ENCODE data around the gene ABHD16A.
A peak's percentile ranks its signal among the peaks of the same experiment; 100 is the strongest.

The ABHD16A gene

DNA sequence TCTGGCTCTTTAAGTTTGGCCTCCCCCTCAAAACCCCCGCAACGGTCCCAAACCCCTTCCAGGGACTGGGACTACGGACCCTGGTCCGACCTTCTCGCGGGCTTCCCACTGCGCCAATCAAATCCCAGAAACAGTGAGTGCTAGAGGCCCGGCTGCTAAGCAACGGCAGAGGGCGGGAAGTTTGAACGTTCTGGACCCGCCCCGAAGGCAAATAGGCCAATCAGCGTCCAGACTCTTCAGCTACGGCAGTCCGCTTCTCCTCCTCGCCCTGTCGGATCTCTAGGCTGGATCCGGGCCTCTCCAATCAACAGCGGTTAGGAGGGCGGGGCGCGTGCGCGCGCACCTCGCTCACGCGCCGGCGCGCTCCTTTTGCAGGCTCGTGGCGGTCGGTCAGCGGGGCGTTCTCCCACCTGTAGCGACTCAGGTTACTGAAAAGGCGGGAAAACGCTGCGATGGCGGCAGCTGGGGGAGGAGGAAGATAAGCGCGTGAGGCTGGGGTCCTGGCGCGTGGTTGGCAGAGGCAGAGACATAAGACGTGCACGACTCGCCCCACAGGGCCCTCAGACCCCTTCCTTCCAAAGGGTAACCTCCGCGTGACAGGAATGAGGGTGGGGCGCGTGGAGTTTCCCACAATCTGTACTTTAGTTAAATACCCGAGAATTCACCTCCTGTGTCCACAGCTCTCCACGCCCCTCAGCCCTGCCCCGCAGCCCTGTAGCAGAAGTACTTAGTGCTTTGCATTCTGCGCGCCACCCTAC is 36.7 kb upstream of the ABHD16A start, which contains the start of gene MSH5:
Gene MSH5 (plus strand): TSS at position 367 of the 758 bp plus-strand sequence. CDS start 462 bp downstream, outside the sequence.
- H3K4me1 ChIP-seq (ENCODE audit: low read depth, poor library complexity, severe bottlenecking): peaks cover 41% of the 10 kb centered on the region
- peaks cover 35% of the 10 kb centered on the region for H3K79me2 ChIP-seq (ENCODE audit: insufficient read depth, low read depth)
- no peak for TF ChIP-seq CTCF (conservative IDR thresholded peaks at IDR 0.05; ENCODE audit: low read depth, low read length)
- peak within 1 kb of the TSS; percentile 60 for H2AFZ ChIP-seq (ENCODE audit: low read depth)
- peak within 1 kb of the TSS; percentile 100 for H3K9ac ChIP-seq
- no peaks in the 10 kb centered on the region for H3K36me3 ChIP-seq (ENCODE audit: insufficient read depth)
- H4K20me1 ChIP-seq (ENCODE audit: insufficient read depth): no peaks in the 10 kb centered on the region
- H3K27ac ChIP-seq: peak within 1 kb of the TSS; percentile 100
- H3K27me3 ChIP-seq (ENCODE audit: insufficient read depth, low read depth): no peaks in the 10 kb centered on the region
- H3K4me2 ChIP-seq: peak within 1 kb of the TSS; percentile 100
- H3K4me3 ChIP-seq (IDR thresholded peaks at IDR 0.05; ENCODE audit: insufficient read depth, low read depth, low read length): no peak within 1 kb of the TSS

DNA sequence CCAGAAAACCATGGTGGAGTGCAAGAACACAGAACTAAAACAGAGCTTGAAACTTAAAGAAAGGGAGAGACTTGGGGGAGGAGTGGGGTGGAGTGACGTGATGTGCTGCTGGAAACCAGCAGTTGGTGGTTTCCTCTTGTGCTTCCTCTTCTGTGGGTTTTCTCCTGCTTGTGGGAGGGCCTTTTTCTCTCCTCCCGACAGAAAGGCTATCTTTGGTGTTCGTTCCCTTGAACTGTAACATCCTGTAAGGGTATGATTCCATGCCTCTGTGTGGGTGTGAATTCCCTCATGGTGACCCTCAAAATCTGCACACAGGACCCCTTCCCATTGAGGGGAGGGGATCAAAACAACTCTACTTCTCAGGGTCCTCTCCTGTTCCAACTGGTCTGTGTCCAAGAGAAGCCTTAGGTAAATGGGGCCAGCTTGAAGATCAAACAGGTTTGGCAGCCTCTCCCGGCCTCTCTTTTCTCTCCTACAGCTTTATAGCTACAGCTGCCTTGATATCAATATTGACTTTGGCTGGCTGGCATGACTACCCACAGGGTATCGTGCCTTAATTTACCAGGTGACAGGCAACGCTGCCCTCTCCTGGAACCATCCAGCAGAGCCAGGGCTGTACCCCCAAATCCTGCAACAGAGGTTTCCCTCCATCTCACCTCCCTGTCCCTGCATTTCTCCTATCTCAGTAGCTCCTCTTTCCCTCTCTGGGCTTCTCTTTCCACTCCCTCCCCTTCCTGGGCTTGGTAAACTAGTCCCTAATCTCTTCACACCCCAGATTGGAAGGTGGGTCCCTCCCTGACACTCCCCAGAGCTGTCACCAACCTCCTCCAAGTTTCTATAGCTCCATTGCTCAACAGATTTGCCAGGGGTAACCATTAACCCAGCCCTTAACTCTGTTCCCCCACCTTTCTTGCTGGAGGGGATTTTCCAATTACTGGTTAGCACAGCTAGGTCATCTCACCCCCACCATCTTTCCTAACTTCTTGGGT is 35.2 kb upstream of the ABHD16A start:
- Histone ChIP-seq H3K4me3 (IDR thresholded peaks at IDR 0.05; ENCODE audit: insufficient read depth, low read depth, low read length) (no peak overlapping the region), H2AFZ (ENCODE audit: low read depth) (peak overlapping the region; percentile 36; the same call in 1 of the 2 replicates), H3K27ac (peak overlapping the region; percentile 100), H3K27me3 (ENCODE audit: insufficient read depth, low read depth) (no peaks in the 10 kb centered on the region), H4K20me1 (ENCODE audit: insufficient read depth) (no peaks in the 10 kb centered on the region), H3K4me2 (peak overlapping the region; percentile 100), H3K79me2 (ENCODE audit: insufficient read depth, low read depth) (peaks cover 50% of the 10 kb centered on the region), H3K9ac (peak overlapping the region; percentile 81), H3K4me1 (ENCODE audit: low read depth, poor library complexity, severe bottlenecking) (peaks cover 51% of the 10 kb centered on the region), H3K36me3 (ENCODE audit: insufficient read depth) (no peaks in the 10 kb centered on the region)
- 0 out of 2 replicates have a peak, but pooled peaks have one; percentile 18 for TF ChIP-seq CTCF (conservative IDR thresholded peaks at IDR 0.05; ENCODE audit: low read depth, low read length)

DNA sequence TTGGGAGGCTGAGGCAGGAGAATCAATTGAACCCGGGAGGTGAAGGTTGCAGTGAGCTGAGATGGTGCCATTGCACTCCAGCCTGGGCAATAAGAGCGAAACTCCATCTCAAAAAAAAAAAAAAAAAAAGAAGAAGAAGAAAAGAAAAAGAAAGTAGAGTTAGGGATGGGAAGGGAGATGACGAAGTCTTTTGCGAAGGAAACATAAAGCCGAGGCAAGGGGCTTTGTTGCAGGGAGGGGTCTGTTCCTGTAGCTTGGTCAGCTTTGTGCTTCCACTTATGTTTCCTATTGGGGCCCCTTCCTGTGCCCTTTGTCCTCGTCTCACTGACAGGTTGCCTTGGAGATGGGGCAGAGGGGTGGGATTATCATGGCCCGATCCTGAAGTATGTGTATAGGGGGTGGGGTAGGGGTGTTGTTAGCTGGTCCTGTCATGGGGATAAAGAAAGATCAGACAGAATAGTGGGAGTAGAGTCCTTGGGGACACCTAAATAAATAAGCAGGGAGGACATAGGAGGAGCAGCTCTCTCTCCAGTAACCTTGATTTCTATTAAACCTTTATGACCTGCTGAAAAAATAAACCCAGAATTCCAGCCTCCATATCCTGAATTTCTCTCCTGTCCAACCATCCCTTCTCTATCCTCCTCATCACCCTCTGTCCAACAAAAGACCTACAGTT is 34.3 kb upstream of the ABHD16A start:
- Histone ChIP-seq H3K27me3 (ENCODE audit: insufficient read depth, low read depth) (no peaks in the 10 kb centered on the region), H3K4me3 (IDR thresholded peaks at IDR 0.05; ENCODE audit: insufficient read depth, low read depth, low read length) (no peak overlapping the region), H3K4me2 (peak overlapping the region; percentile 100), H3K27ac (peak overlapping the region; percentile 100), H3K4me1 (ENCODE audit: low read depth, poor library complexity, severe bottlenecking) (peaks cover 56% of the 10 kb centered on the region), H2AFZ (ENCODE audit: low read depth) (no peak overlapping the region), H3K9ac (peak overlapping the region; percentile 81), H4K20me1 (ENCODE audit: insufficient read depth) (no peaks in the 10 kb centered on the region), H3K79me2 (ENCODE audit: insufficient read depth, low read depth) (peaks cover 51% of the 10 kb centered on the region), H3K36me3 (ENCODE audit: insufficient read depth) (no peaks in the 10 kb centered on the region)
- TF ChIP-seq CTCF (conservative IDR thresholded peaks at IDR 0.05; ENCODE audit: low read depth, low read length): no peak

- H3K4me2 ChIP-seq: peak overlapping the region; percentile 100
- no peaks in the 10 kb centered on the region for H4K20me1 ChIP-seq (ENCODE audit: insufficient read depth)
- peak overlapping the region; percentile 100 for H3K27ac ChIP-seq
- H3K27me3 ChIP-seq (ENCODE audit: insufficient read depth, low read depth): no peaks in the 10 kb centered on the region
- peaks cover 51% of the 10 kb centered on the region for H3K79me2 ChIP-seq (ENCODE audit: insufficient read depth, low read depth)
- no peaks in the 10 kb centered on the region for H3K36me3 ChIP-seq (ENCODE audit: insufficient read depth)
- H2AFZ ChIP-seq (ENCODE audit: low read depth): peak overlapping the region; percentile 12; the same call in 1 of the 2 replicates
- H3K9ac ChIP-seq: peak overlapping the region; percentile 81
- H3K4me3 ChIP-seq (IDR thresholded peaks at IDR 0.05; ENCODE audit: insufficient read depth, low read depth, low read length): no peak overlapping the region
- no peak for TF ChIP-seq CTCF (conservative IDR thresholded peaks at IDR 0.05; ENCODE audit: low read depth, low read length)
- H3K4me1 ChIP-seq (ENCODE audit: low read depth, poor library complexity, severe bottlenecking): peaks cover 54% of the 10 kb centered on the region
Observed at GRCh38 chr6:31736768-31737314, 33.7 kb upstream of the ABHD16A start.

Data from KMS-11 (cell line).